B cell (primary cell): ENCODE data around the gene PLCB1. TPM values are rescaled to one million over a fixed set of nuclear protein-coding genes. Genes with fewer than 3 reads are reported as not detected.

Source experiments
- ATAC-seq: fragments of 200-7000 bp; cut with Tn5 transposase; one replicate; pipeline ENCODE4 v1.10.0; 2021; ENCODE audit warnings: low read depth, mild to moderate bottlenecking, moderate number of reproducible peaks, moderate library complexity
- CTCF ChIA-PET: fragments of 350-600 bp; sonication (Branson Sonifier 250); formaldehyde crosslinking; loops from one replicate; lab custom pipeline; 2021; ENCODE audit warnings: antibody characterized with exemption, inconsistent platforms; lab: Charles Lee
- POLR2A ChIA-PET: fragments of 350-600 bp; sonication (Branson Sonifier 250); formaldehyde crosslinking; loops from one replicate; lab custom pipeline; 2021; ENCODE audit warnings: antibody characterized with exemption; lab: Charles Lee
- DNase-seq: peaks from one replicate; pipeline ENCODE4 v3.0.0; 2013
- H2AFZ ChIP-seq: 2 replicates; pipeline ENCODE4 v1.6.1; 2012; ENCODE audit warnings: mild to moderate bottlenecking, low read depth, low read length; ENCODE audit not compliant: insufficient read depth, poor library complexity, severe bottlenecking
- H3K27ac ChIP-seq, 2 donors: 1 replicate in 1 of 2; 2 replicates in 1 of 2; pipeline ENCODE4 v1.5.1; 2012 to 2013; ENCODE audit warnings: low read length in 2 of 2, mild to moderate bottlenecking in 2 of 2, moderate library complexity in 1 of 2
- H3K27me3 ChIP-seq, 4 experiments: fragments of 200-600 bp in 1 of 4; sonication (generic) in 1 of 4; replicated peaks in 1 of 4; 1 replicate in 2 of 4; 2 replicates in 2 of 4; pipeline versions ENCODE4 v1.6.1 to v1.7.0; 2013 to 2016; ENCODE audit warnings: low read length in 3 of 4, mild to moderate bottlenecking in 2 of 4, mixed read lengths in 1 of 4, moderate library complexity in 1 of 4; ENCODE audit not compliant: insufficient read depth in 4 of 4, control insufficient read depth in 3 of 4; ENCODE audit errors: control extremely low read depth in 1 of 4
- H3K36me3 ChIP-seq, 2 experiments: replicated peaks in 1 of 2; 1 replicate in 1 of 2; 2 replicates in 1 of 2; pipeline versions ENCODE4 v1.6.1 to v1.7.1; 2013; ENCODE audit warnings: low read length in 1 of 2; ENCODE audit not compliant: insufficient read depth in 2 of 2, control insufficient read depth in 1 of 2; ENCODE audit errors: control extremely low read depth in 1 of 2, extremely low read depth in 1 of 2
- H3K4me1 ChIP-seq, 2 donors: fragments of 200-600 bp in 1 of 2; sonication (generic) in 1 of 2; 1 replicate in 1 of 2; 2 replicates in 1 of 2; pipeline versions ENCODE4 v1.5.1 to v1.6.1; 2013 to 2017; ENCODE audit warnings: low read length in 2 of 2; ENCODE audit not compliant: control insufficient read depth in 2 of 2, insufficient read depth in 2 of 2
- H3K4me2 ChIP-seq: replicated peaks from 2 replicates; pipeline ENCODE3; 2012; ENCODE audit warnings: mild to moderate bottlenecking, low read depth, low read length; ENCODE audit not compliant: poor library complexity, severe bottlenecking
- H3K4me3 ChIP-seq, 5 experiments: fragments of 200-600 bp in 1 of 5; sonication (generic) in 1 of 5; 1 replicate in 3 of 5; 2 replicates in 2 of 5; pipeline versions ENCODE4 v1.5.1 to v1.7.0; 2011 to 2016; ENCODE audit warnings: low read length in 4 of 5, mild to moderate bottlenecking in 4 of 5, low read depth in 2 of 5, control low read depth in 1 of 5, moderate library complexity in 1 of 5; ENCODE audit not compliant: insufficient read depth in 1 of 5; ENCODE audit errors: control extremely low read depth in 1 of 5, extremely low read depth in 1 of 5
- H3K79me2 ChIP-seq: fragments of 200-600 bp; sonication (generic); one replicate; pipeline ENCODE4 v1.6.0; 2016; ENCODE audit warnings: low read length; ENCODE audit not compliant: control insufficient read depth, insufficient read depth
- H3K9ac ChIP-seq: fragments of 200-600 bp; sonication (generic); 2 replicates; pipeline ENCODE4 v1.6.1; 2017; ENCODE audit warnings: mild to moderate bottlenecking, low read length, moderate library complexity
- H3K9me3 ChIP-seq, 3 donors: one replicate each; pipeline versions ENCODE4 v1.6.1 to v1.7.1; 2013; ENCODE audit warnings: low read length in 2 of 3; ENCODE audit not compliant: control insufficient read depth in 2 of 3, insufficient read depth in 1 of 3; ENCODE audit errors: control extremely low read depth in 1 of 3
- H4K20me1 ChIP-seq: 2 replicates; pipeline ENCODE4 v1.6.0; 2012; ENCODE audit warnings: mild to moderate bottlenecking, low read length; ENCODE audit not compliant: insufficient read depth, control insufficient read depth, poor library complexity, severe bottlenecking
- H3K27ac Mint-ChIP-seq: one replicate; pipeline ENCODE4 v1.8.0; 2021; ENCODE audit warnings: mixed read lengths
- H3K27me3 Mint-ChIP-seq: one replicate; pipeline ENCODE4 v1.8.0; 2021; ENCODE audit warnings: mixed read lengths
- H3K4me1 Mint-ChIP-seq: one replicate; pipeline ENCODE4 v1.8.0; 2021; ENCODE audit warnings: mixed read lengths
- H3K4me3 Mint-ChIP-seq: one replicate; pipeline ENCODE4 v1.8.0; 2021; ENCODE audit warnings: mixed read lengths
- H3K9me3 Mint-ChIP-seq: one replicate; pipeline ENCODE4 v1.8.0; 2022; ENCODE audit warnings: mixed read lengths; ENCODE audit not compliant: insufficient read depth
- EZH2 ChIP-seq: IDR thresholded peaks from 2 replicates; pipeline ENCODE4 v1.6.1; 2012; ENCODE audit warnings: borderline replicate concordance, low read depth, mild to moderate bottlenecking, moderate library complexity, low read length; ENCODE audit not compliant: insufficient read depth, poor library complexity, severe bottlenecking
- WGBS: methylation state at CpG from one replicate; pipeline ENCODE4 v1.1.5; 2013; ENCODE audit warnings: missing lambda C conversion rate; ENCODE audit not compliant: insufficient coverage; 5-methylcytosine and 5-hydroxymethylcytosine counted together
- intact Hi-C: fragments of 100-400 bp; cut with micrococcal nuclease; formaldehyde crosslinking; loops from one replicate; pipeline ENCODE4 v1.10.0; 2022
- polyA plus RNA-seq: library from polyadenylated mRNA; depleted of rRNA; stranded (reverse); fragments of >200 nt; gene quantifications from 2 replicates; pipeline ENCODE4 v1.2.3, GENCODE V29; 2012
- total RNA-seq, 2 donors: library from RNA; stranded (reverse); fragments of 120-200 nt in 1 of 2; gene quantifications; 1 replicate in 1 of 2; 2 replicates in 1 of 2; pipeline versions ENCODE4 v1.2.3 to v1.2.4, GENCODE V29; 2013 to 2022
- TF ChIP-seq, protein P1 (sequence below): fragments of 200-600 bp; IDR thresholded peaks from one replicate; pipeline ENCODE4 v1.8.0; 2022; ENCODE audit warnings: antibody characterized with exemption, mild to moderate bottlenecking

The PLCB1 gene
- total and polyA plus RNA-seq, 2 donors (not counting 1 experiment from before 2014, with no cell fraction given) = 0.18 to 0.47 TPM

GRCh38 chr20:8190043-8190880 lies 58.2 kb downstream of the PLCB1 start:
- TF ChIP-seq, protein P1, sequence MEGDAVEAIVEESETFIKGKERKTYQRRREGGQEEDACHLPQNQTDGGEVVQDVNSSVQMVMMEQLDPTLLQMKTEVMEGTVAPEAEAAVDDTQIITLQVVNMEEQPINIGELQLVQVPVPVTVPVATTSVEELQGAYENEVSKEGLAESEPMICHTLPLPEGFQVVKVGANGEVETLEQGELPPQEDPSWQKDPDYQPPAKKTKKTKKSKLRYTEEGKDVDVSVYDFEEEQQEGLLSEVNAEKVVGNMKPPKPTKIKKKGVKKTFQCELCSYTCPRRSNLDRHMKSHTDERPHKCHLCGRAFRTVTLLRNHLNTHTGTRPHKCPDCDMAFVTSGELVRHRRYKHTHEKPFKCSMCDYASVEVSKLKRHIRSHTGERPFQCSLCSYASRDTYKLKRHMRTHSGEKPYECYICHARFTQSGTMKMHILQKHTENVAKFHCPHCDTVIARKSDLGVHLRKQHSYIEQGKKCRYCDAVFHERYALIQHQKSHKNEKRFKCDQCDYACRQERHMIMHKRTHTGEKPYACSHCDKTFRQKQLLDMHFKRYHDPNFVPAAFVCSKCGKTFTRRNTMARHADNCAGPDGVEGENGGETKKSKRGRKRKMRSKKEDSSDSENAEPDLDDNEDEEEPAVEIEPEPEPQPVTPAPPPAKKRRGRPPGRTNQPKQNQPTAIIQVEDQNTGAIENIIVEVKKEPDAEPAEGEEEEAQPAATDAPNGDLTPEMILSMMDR = no peak
- TF ChIP-seq EZH2 = no peak
- ATAC-seq (no peak), DNase-seq (no peak)
- Histone ChIP-seq H3K9me3 (peaks cover 0 to 4% (median 0%) of the 10 kb centered on the region in 3 donors), H3K4me1 (no peaks in the 10 kb centered on the region), H3K4me3 (no peak overlapping the region), H3K36me3 (no peaks in the 10 kb centered on the region), H3K27me3 (no peaks in the 10 kb centered on the region), H3K27ac (no peak overlapping the region), H4K20me1 (no peaks in the 10 kb centered on the region), H3K9ac (no peak overlapping the region), H2AFZ (no peak overlapping the region), H3K4me2 (no peak overlapping the region), H3K79me2 (no peaks in the 10 kb centered on the region)
- 88% methylated on average over 3 of the region's 7 CpGs for WGBS
- intact Hi-C loops = no loop called here
- Mint-ChIP-seq H3K9me3 (peaks cover 1% of the 10 kb centered on the region), H3K27ac (no peak overlapping the region), H3K27me3 (no peaks in the 10 kb centered on the region), H3K4me3 (no peak overlapping the region), H3K4me1 (no peaks in the 10 kb centered on the region)
- CTCF ChIA-PET = no interaction called here
- POLR2A ChIA-PET = no interaction called here

DNA sequence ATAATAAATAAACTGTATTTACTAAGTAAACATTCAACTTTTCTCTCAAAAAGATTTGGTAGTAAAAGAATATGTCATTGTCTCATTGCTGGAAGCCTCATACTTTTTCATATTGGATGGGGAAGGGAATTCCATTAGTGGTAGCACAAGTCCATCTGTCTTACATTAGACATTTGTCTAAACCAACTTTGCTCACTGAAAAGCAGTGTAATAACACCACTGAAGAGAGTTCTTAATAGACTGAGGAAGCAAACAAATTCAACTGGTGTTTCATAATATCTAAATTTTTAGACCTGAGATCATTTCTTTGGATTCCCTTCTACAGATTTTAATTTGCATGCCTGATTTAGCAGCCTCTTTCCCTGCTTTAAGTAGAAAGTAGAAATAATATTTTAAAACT lies 62.7 kb downstream of the PLCB1 start:
- no peak for DNase-seq
- Mint-ChIP-seq H3K4me3 (no peak overlapping the region), H3K27ac (no peak overlapping the region), H3K27me3 (no peaks in the 10 kb centered on the region), H3K4me1 (no peaks in the 10 kb centered on the region), H3K9me3 (peaks cover 1% of the 10 kb centered on the region)
- Histone ChIP-seq H3K9ac (no peak overlapping the region), H3K27me3 (no peaks in the 10 kb centered on the region), H3K79me2 (no peaks in the 10 kb centered on the region), H3K36me3 (no peaks in the 10 kb centered on the region), H2AFZ (no peak overlapping the region), H3K4me2 (no peak overlapping the region), H3K4me1 (no peaks in the 10 kb centered on the region), H4K20me1 (no peaks in the 10 kb centered on the region), H3K27ac (no peak overlapping the region), H3K4me3 (no peak overlapping the region), H3K9me3 (peaks cover 0 to 4% (median 0%) of the 10 kb centered on the region in 3 donors)
- POLR2A ChIA-PET = no interaction called here
- no peak for TF ChIP-seq EZH2
- TF ChIP-seq, protein P1 = no peak
- no peak for ATAC-seq
- CTCF ChIA-PET = no interaction called here
- intact Hi-C loops = no loop called here
